HL-60 (cell line): ENCODE measurements around the gene VPS18.
"Not testable (repeated sequence)": the region's sequence is repeated elsewhere in the genome, so short reads cannot be mapped to it uniquely, and the experiment has no call there.

ENCODE experiments used
- GABPA ChIP-seq: IDR thresholded peaks from 2 replicates; pipeline ENCODE4 v1.6.1; 2012; ENCODE audit warnings: low read depth
- POLR2AphosphoS5 ChIP-seq: IDR thresholded peaks from 2 replicates; pipeline ENCODE4 v1.6.1; 2012; ENCODE audit warnings: low read depth
- SPI1 ChIP-seq: IDR thresholded peaks from 2 replicates; pipeline ENCODE4 v1.6.1; 2012; ENCODE audit warnings: low read depth, mild to moderate bottlenecking, borderline replicate concordance
- TF ChIP-seq, protein P1 (sequence below): IDR thresholded peaks from one replicate; pipeline ENCODE4 v1.5.1; 2011; ENCODE audit warnings: low read length, control low read depth, inconsistent platforms; ENCODE audit not compliant: insufficient read depth
- TF ChIP-seq, protein P2 (sequence below): IDR thresholded peaks from 2 replicates; pipeline ENCODE4 v1.6.1; 2012; ENCODE audit warnings: low read depth; ENCODE audit not compliant: insufficient replicate concordance

DNA sequence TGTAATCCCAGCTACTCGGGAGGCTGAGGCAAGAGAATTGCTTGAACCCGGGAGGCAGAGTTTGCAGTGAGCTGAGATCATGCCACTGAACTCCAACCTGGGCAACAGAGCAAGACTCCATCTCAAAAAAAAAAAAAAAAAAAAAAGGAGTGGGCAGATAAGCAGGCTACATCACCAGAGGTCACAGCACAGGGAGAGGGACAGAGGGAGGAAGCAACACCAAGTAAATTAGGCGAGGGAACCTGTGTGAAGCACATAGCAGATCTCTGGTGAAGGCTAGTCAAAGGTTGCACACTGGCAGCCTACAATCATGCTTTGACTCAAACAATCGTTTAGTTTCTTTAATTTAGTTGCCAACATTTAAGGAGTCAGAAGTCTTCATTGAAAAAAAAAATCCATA lies 33.1 kb upstream of the VPS18 start:
- TF ChIP-seq GABPA, POLR2AphosphoS5, SPI1: not testable (repeated sequence)
- TF ChIP-seq, protein P1, sequence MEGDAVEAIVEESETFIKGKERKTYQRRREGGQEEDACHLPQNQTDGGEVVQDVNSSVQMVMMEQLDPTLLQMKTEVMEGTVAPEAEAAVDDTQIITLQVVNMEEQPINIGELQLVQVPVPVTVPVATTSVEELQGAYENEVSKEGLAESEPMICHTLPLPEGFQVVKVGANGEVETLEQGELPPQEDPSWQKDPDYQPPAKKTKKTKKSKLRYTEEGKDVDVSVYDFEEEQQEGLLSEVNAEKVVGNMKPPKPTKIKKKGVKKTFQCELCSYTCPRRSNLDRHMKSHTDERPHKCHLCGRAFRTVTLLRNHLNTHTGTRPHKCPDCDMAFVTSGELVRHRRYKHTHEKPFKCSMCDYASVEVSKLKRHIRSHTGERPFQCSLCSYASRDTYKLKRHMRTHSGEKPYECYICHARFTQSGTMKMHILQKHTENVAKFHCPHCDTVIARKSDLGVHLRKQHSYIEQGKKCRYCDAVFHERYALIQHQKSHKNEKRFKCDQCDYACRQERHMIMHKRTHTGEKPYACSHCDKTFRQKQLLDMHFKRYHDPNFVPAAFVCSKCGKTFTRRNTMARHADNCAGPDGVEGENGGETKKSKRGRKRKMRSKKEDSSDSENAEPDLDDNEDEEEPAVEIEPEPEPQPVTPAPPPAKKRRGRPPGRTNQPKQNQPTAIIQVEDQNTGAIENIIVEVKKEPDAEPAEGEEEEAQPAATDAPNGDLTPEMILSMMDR, result not testable (repeated sequence)
- TF ChIP-seq, protein P2, sequence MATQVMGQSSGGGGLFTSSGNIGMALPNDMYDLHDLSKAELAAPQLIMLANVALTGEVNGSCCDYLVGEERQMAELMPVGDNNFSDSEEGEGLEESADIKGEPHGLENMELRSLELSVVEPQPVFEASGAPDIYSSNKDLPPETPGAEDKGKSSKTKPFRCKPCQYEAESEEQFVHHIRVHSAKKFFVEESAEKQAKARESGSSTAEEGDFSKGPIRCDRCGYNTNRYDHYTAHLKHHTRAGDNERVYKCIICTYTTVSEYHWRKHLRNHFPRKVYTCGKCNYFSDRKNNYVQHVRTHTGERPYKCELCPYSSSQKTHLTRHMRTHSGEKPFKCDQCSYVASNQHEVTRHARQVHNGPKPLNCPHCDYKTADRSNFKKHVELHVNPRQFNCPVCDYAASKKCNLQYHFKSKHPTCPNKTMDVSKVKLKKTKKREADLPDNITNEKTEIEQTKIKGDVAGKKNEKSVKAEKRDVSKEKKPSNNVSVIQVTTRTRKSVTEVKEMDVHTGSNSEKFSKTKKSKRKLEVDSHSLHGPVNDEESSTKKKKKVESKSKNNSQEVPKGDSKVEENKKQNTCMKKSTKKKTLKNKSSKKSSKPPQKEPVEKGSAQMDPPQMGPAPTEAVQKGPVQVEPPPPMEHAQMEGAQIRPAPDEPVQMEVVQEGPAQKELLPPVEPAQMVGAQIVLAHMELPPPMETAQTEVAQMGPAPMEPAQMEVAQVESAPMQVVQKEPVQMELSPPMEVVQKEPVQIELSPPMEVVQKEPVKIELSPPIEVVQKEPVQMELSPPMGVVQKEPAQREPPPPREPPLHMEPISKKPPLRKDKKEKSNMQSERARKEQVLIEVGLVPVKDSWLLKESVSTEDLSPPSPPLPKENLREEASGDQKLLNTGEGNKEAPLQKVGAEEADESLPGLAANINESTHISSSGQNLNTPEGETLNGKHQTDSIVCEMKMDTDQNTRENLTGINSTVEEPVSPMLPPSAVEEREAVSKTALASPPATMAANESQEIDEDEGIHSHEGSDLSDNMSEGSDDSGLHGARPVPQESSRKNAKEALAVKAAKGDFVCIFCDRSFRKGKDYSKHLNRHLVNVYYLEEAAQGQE, result not testable (repeated sequence)
